SH-SY5Y (cell line): Measurements from ENCODE around the gene CHEK1.

ENCODE experiments used
- GATA2 ChIP-seq: IDR thresholded peaks from 2 replicates; pipeline ENCODE4 v1.6.1; 2011; ENCODE audit warnings: mild to moderate bottlenecking, low read depth, low read length
- GATA3 ChIP-seq: IDR thresholded peaks from 2 replicates; pipeline ENCODE4 v1.6.1; 2011; ENCODE audit warnings: low read depth, mild to moderate bottlenecking, low read length, moderate library complexity

Gene CHEK1

GRCh38 chr11:125624756-125625213 lies at the start of gene CHEK1:
TSS of gene CHEK1 (plus strand) at chr11:125625163. CDS start at chr11:125626769, 1,606 bp downstream.
- TF ChIP-seq GATA3 (no peak), GATA2 (no peak)

- TF ChIP-seq GATA3 (no peak), GATA2 (no peak)
Measured at GRCh38 chr11:125578783-125579182, 46.2 kb upstream of the CHEK1 start.

DNA sequence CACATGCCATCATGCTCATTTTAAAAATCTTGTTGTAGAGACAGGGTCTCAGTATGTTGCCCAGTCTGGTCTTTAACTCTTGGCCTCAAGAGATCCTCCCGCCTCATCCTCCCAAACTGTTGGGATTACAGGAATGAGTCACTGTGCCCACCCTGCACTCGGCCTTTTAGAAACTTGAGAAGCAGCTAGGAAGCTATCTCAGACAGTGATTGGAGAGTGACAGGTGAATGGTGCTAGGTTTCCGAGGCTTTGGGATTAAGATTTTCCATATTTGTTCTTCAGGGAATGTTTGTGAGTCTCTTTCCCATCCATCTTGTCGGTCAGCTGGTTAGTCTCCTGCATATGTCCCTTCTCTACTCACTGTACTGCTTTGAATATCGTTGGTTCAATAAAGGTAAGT lies 45.2 kb upstream of the CHEK1 start:
- TF ChIP-seq GATA2 (no peak), GATA3 (no peak)

GRCh38 chr11:125583496-125583895 lies 41.5 kb upstream of the CHEK1 start:
- TF ChIP-seq GATA2 (no peak), GATA3 (no peak)

- no peak for TF ChIP-seq GATA2
- no peak for TF ChIP-seq GATA3
Measured at GRCh38 chr11:125585487-125585886, 39.5 kb upstream of the CHEK1 start.

GRCh38 chr11:125586623-125587022 lies 38.3 kb upstream of the CHEK1 start:
- TF ChIP-seq GATA2 (no peak), GATA3 (no peak)

GRCh38 chr11:125587480-125587879 lies 37.5 kb upstream of the CHEK1 start:
- TF ChIP-seq GATA2: no peak

GRCh38 chr11:125588505-125588904 lies 36.5 kb upstream of the CHEK1 start:
- no peak for TF ChIP-seq GATA2
- no peak for TF ChIP-seq GATA3

DNA sequence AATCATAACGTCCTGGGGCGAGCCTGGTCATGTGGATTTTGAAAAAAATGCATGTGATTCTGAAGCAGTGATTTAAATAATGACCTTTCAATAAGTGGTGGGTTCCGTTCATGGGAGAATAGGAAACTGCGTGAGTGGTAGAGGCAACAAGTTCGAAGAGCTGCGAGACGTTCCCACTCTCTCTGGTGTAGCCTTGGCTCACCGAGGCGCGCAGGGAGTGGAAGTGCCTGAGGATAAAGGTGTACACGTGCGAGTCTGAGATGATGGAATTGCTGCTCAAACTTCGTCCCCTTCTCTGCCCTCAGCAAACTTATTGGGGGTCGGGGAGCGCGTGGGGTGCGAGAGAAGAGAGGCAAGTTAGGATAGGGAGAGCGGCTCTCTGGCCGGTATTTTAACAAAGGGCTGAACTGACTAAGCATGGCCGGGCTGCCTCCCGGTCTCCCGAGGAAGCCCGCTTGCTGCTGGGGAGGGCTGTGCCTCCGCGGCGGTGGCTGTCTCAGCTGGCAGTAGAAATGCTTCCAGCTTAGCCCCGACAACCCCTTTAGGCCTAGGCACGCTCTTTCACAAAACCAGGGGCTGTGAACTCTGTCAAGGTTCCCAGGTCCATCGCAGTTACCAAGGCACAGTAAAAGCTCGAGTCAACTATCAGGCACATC lies 33.2 kb upstream of the CHEK1 start:
- TF ChIP-seq GATA2: no peak
- TF ChIP-seq GATA3: no peak

GRCh38 chr11:125592305-125593113 lies 32.5 kb upstream of the CHEK1 start, which contains the start of gene STT3A:
TSS of gene STT3A (plus strand) at chr11:125592852. CDS start at chr11:125595916, 3,064 bp downstream.
- no peak for TF ChIP-seq GATA2
- no peak for TF ChIP-seq GATA3

GRCh38 chr11:125593114-125593820 lies 31.7 kb upstream of the CHEK1 start:
- no peak for TF ChIP-seq GATA2
- TF ChIP-seq GATA3: no peak

DNA sequence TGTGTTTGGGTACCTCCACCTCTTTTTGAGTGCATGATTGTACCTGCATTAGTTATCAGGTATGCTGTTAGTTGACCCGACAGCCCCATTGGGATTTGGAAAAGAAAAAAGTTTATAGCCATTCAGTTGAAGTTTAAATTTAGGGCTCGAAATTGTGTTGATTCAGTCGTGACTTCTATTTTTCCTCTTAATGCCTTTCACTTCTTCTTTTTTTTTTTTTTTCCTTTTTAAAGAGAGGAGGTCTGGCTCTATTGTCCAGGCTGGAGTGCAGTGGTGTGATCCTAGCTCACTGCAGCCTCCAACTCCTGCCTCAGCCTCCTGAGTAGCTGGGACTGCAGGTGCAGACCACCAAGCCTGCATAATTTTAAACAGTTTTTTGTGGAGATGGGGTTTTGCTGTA lies 30.0 kb upstream of the CHEK1 start:
- TF ChIP-seq GATA2 (no peak), GATA3 (no peak)

- TF ChIP-seq GATA3: no peak
Measured at GRCh38 chr11:125600663-125601062, 24.3 kb upstream of the CHEK1 start.

- TF ChIP-seq GATA2: no peak
Measured at GRCh38 chr11:125603207-125603606, 21.8 kb upstream of the CHEK1 start.

DNA sequence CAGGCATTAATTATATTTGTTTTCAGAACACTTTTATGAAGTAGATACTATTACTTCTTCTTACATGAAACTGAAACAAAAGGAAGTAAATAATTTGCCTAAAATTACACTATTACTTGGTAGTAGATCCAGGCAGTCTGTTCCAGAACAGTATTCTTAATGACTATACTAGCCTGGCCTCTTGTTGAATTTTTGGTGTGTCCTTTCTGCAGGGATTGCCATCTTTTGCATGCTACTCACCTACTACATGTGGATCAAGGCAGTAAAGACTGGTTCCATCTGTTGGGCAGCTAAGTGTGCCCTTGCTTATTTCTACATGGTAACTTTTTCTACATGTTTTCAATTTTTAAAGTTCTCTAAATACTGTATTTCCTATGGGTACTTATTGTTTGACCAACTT lies 19.5 kb upstream of the CHEK1 start:
- TF ChIP-seq GATA2 (no peak), GATA3 (no peak)
